GM12872 (cell line): ENCODE measurements around the gene SLC22A31.

Experiments
- CTCF ChIP-seq: IDR thresholded peaks from 3 replicates; pipeline ENCODE4 v1.5.1; 2011; ENCODE audit warnings: low read depth, mild to moderate bottlenecking, low read length, moderate library complexity; ENCODE audit not compliant: insufficient read depth

Gene SLC22A31

GRCh38 chr16:89200124-89200849, at the start of gene SLC22A31:
TSS of gene SLC22A31 (minus strand) at chr16:89200537. CDS start at chr16:89200501, 36 bp downstream.
- TF ChIP-seq CTCF: no peak

- TF ChIP-seq CTCF: no peak
These were observed 48.1 kb upstream of the SLC22A31 start for GRCh38 chr16:89248196-89248982.

GRCh38 chr16:89246903-89247733, 46.8 kb upstream of the SLC22A31 start:
- no peak for TF ChIP-seq CTCF

GRCh38 chr16:89246383-89246902, 46.1 kb upstream of the SLC22A31 start:
- TF ChIP-seq CTCF: no peak

- no peak for TF ChIP-seq CTCF
These were observed 44.4 kb upstream of the SLC22A31 start for GRCh38 chr16:89244754-89245153.

GRCh38 chr16:89243664-89244063, 43.3 kb upstream of the SLC22A31 start:
- TF ChIP-seq CTCF: no peak

GRCh38 chr16:89242795-89243200, 42.5 kb upstream of the SLC22A31 start:
- TF ChIP-seq CTCF: no peak
